Activated naive CD4-positive, alpha-beta T cell treated with anti-CD3 and anti-CD28 coated beads, Interleukin-2, amount 50 U/mL, for 72 hours (primary cell): Measurements from ENCODE around the gene HTR2A. TPM values are rescaled to one million over a fixed set of nuclear protein-coding genes. Genes with fewer than 3 reads are reported as not detected.

Experiments
- ATAC-seq, 2 donors: fragments of 150-1000 bp; cut with Tn5 transposase; 2 replicates each; pipeline ENCODE4 v1.10.0; 2021; ENCODE audit warnings: mild to moderate bottlenecking in 2 of 2, moderate library complexity in 2 of 2
- DNase-seq, 2 donors: peaks; one replicate each; pipeline ENCODE4 v3.0.0; 2021 to 2022; ENCODE audit warnings: low spot score in 2 of 2
- H3K27ac Mint-ChIP-seq, 2 donors: one replicate each; pipeline ENCODE4 v1.8.0; 2022; ENCODE audit warnings: mild to moderate bottlenecking in 2 of 2, mixed read lengths in 2 of 2
- H3K36me3 Mint-ChIP-seq, 2 donors: one replicate each; pipeline ENCODE4 v1.8.0; 2022; ENCODE audit warnings: mixed read lengths in 2 of 2
- H3K9me3 Mint-ChIP-seq, 2 donors: one replicate each; pipeline ENCODE4 v1.8.0; 2022; ENCODE audit warnings: mixed read lengths in 2 of 2
- total RNA-seq, 2 donors: library from RNA; stranded (reverse); gene quantifications; one replicate each; pipeline ENCODE4 v1.2.3, GENCODE V29; 2022

Gene HTR2A
- total RNA-seq, 2 donors from 2014 or later, result not detected

GRCh38 chr13:46893221-46893740 is 3.6 kb downstream of the HTR2A start:
- DNase-seq, result no peak
- Mint-ChIP-seq H3K36me3 (no peaks in the 10 kb centered on the region), H3K27ac (no peak overlapping the region), H3K9me3 (no peaks in the 10 kb centered on the region)
- ATAC-seq, result no peak

GRCh38 chr13:46885018-46885417 is 11.8 kb downstream of the HTR2A start:
- peaks cover 0 to 6% of the 10 kb centered on the region in 2 donors for H3K9me3 Mint-ChIP-seq
- ATAC-seq, result no peak
- H3K36me3 Mint-ChIP-seq, result peaks cover 0 to 4% of the 10 kb centered on the region in 2 donors
- DNase-seq, result no peak
- H3K27ac Mint-ChIP-seq, result no peak overlapping the region

DNA sequence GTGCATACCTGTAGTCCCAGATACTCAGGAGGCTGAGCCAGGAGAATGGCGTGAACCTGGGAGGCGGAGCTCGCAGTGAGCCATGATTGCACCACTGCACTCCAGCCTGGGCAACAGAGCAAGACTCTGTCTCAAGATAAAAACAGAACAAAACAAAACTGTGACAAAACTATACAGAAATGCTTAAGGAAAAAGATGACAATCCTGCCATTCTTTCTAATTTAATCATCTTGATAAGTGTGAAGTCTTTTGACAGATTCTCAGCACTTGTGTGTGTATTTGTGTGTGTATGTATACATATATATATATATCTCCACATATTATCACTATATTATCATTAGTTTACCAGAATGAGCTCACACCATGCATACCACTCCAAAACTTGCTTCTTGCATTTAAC is 12.3 kb downstream of the HTR2A start:
- Mint-ChIP-seq H3K9me3 (peaks cover 0 to 6% of the 10 kb centered on the region in 2 donors), H3K27ac (no peak overlapping the region), H3K36me3 (peaks cover 0 to 4% of the 10 kb centered on the region in 2 donors)
- ATAC-seq (no peak), DNase-seq (no peak)

- DNase-seq (no peak), ATAC-seq (no peak)
- Mint-ChIP-seq H3K27ac (no peak overlapping the region), H3K36me3 (no peaks in the 10 kb centered on the region), H3K9me3 (no peaks in the 10 kb centered on the region)
Observed at GRCh38 chr13:46881621-46882020, 15.2 kb downstream of the HTR2A start.

GRCh38 chr13:46874006-46874405 is 22.8 kb downstream of the HTR2A start:
- Mint-ChIP-seq H3K9me3 (no peaks in the 10 kb centered on the region), H3K27ac (no peak overlapping the region), H3K36me3 (no peaks in the 10 kb centered on the region)
- no peak for ATAC-seq
- DNase-seq, result no peak

- H3K36me3 Mint-ChIP-seq, result no peaks in the 10 kb centered on the region
- no peak for ATAC-seq
- no peak for DNase-seq
- no peak overlapping the region for H3K27ac Mint-ChIP-seq
- H3K9me3 Mint-ChIP-seq, result no peaks in the 10 kb centered on the region
Observed at GRCh38 chr13:46871557-46871956, 25.3 kb downstream of the HTR2A start.

- Mint-ChIP-seq H3K36me3 (no peaks in the 10 kb centered on the region), H3K9me3 (no peaks in the 10 kb centered on the region), H3K27ac (no peak overlapping the region)
- DNase-seq (no peak), ATAC-seq (no peak)
Observed at GRCh38 chr13:46868091-46868490, 28.8 kb downstream of the HTR2A start.

DNA sequence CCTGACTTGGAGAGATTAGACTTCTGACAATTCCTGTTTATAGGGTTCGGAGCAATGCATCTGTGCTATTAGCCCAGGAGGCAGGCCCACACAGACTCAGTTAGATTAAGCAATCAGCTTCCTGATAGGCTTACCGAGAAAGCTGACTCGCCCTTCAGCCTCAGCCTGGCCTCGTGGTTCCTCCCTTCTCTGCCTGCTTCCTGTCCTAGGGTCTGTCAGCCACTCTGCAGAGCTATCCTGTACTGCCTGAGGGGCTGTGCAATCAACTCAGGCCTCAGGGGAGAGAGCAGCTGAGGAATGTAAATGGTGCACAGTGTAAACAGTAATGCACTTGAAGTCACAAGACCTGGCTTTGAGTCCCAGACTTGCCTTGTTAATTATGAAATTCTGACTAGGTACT is 30.7 kb downstream of the HTR2A start:
- Mint-ChIP-seq H3K36me3 (no peaks in the 10 kb centered on the region), H3K9me3 (no peaks in the 10 kb centered on the region), H3K27ac (no peak overlapping the region)
- DNase-seq (no peak), ATAC-seq (no peak)

GRCh38 chr13:46864941-46865340 is 31.9 kb downstream of the HTR2A start:
- DNase-seq (no peak), ATAC-seq (no peak)
- Mint-ChIP-seq H3K9me3 (no peaks in the 10 kb centered on the region), H3K27ac (no peak overlapping the region), H3K36me3 (no peaks in the 10 kb centered on the region)

- ATAC-seq (no peak), DNase-seq (no peak)
- Mint-ChIP-seq H3K36me3 (no peaks in the 10 kb centered on the region), H3K9me3 (no peaks in the 10 kb centered on the region), H3K27ac (no peak overlapping the region)
Observed at GRCh38 chr13:46861959-46862358, 34.9 kb downstream of the HTR2A start.

GRCh38 chr13:46860722-46861121 is 36.1 kb downstream of the HTR2A start:
- ATAC-seq, result no peak
- Mint-ChIP-seq H3K36me3 (no peaks in the 10 kb centered on the region), H3K9me3 (no peaks in the 10 kb centered on the region), H3K27ac (no peak overlapping the region)
- DNase-seq, result no peak

DNA sequence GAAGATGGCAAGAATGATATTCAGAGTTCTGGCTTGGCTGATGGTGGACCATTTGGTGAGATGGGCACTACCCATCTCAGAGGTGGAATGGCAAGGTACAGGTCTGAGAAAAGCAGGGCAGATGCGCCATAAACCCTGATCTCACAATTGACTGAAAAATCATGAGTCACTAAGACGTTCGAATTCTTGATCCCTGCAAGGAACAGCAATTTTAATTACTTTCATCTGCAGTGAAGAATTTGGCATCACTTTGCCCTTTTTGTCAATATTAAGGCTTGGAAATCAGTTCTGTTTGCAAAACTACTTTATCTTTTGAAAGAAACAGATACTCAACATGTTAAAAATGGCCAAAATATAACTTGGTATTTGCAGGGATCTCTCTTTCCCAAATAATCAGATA is 38.1 kb downstream of the HTR2A start:
- no peak for DNase-seq
- Mint-ChIP-seq H3K36me3 (no peaks in the 10 kb centered on the region), H3K9me3 (no peaks in the 10 kb centered on the region), H3K27ac (no peak overlapping the region)
- ATAC-seq, result no peak

DNA sequence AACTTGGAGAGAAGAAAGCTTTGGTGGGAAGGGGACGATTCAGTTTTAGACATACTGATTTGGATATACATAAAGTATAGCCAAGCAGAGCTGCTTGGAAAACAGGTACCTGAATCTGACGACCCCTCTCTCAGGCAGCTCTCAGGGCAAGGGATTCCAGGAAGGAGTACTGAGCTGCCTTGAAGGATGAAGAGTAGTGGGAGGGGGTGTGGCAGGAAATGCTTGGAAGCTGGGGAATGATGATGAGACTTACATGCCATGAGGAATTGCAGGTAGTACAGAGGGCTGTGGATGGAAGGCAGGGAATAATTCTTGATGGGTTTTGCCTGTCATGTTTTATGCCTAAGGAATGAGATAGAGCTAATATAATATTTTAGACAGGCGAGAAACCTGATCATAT is 38.7 kb downstream of the HTR2A start:
- Mint-ChIP-seq H3K9me3 (no peaks in the 10 kb centered on the region), H3K36me3 (no peaks in the 10 kb centered on the region), H3K27ac (no peak overlapping the region)
- no peak for DNase-seq
- no peak for ATAC-seq

DNA sequence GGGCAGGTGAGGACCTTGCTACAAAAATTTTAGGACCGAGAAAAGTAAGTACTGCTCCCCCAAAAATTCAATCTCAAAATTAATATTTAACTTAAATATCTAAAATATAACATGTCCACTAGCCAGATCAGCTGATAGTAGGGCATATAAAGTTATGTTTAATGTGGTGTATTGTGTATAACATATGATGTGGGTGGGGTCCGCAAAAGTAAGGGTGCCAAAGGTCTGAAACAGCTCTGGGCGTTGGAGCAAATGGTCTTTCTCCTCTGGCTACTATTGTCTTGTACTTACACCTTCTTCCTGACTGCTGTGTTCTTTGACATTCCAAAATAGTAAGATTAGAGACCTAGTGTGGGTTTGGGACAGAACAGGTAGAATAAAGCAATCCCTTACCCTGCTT is 41.2 kb downstream of the HTR2A start:
- no peak for DNase-seq
- no peaks in the 10 kb centered on the region for H3K36me3 Mint-ChIP-seq
- no peak overlapping the region for H3K27ac Mint-ChIP-seq
- no peak for ATAC-seq
- H3K9me3 Mint-ChIP-seq, result no peaks in the 10 kb centered on the region

DNA sequence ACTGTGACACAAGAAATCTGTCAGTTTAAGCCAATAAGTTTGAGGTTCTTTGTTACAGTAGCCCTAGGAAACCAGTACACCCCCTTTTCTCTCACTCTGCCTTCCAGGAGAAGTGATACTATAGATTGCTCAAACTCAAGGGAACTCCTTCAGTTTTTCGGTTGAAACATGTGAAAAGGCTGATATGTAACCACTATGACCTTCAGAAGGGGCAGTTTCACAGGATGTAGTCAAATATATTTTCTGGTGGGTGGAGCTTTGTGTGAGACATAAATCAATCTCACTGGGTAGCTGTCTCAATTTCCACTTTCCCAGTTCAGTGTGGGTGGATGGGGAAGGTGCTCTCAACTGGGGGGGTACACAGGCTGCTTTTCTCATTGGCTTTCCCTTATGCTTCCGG is 41.7 kb downstream of the HTR2A start:
- Mint-ChIP-seq H3K36me3 (no peaks in the 10 kb centered on the region), H3K27ac (no peak overlapping the region), H3K9me3 (no peaks in the 10 kb centered on the region)
- ATAC-seq, result no peak
- DNase-seq, result no peak

GRCh38 chr13:46852168-46852567 is 44.7 kb downstream of the HTR2A start:
- Mint-ChIP-seq H3K27ac (no peak overlapping the region), H3K36me3 (no peaks in the 10 kb centered on the region), H3K9me3 (no peaks in the 10 kb centered on the region)
- ATAC-seq, result no peak
- DNase-seq, result no peak

DNA sequence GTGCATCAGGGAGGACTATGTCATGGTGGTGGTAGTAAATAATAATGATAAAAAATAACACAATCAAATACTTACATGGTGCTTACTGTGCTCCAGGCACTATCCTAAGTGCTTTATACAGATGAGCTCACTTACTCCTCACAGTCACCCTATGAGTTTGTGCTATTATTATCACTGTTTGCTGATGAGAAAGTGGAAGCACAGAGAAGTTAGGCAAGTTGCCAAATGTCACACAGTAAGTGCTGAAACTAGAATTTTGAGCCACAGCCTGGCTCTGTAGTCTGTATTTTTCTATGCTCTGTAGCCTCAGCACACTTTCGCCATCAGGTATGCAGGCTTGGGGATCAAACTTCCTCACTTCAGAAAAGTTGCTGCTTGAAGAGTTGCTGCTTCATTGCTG is 46.6 kb downstream of the HTR2A start:
- H3K27ac Mint-ChIP-seq, result no peak overlapping the region
- ATAC-seq, result no peak
- H3K36me3 Mint-ChIP-seq, result no peaks in the 10 kb centered on the region
- H3K9me3 Mint-ChIP-seq, result no peaks in the 10 kb centered on the region
- DNase-seq, result no peak

- Mint-ChIP-seq H3K9me3 (no peaks in the 10 kb centered on the region), H3K27ac (no peak overlapping the region), H3K36me3 (no peaks in the 10 kb centered on the region)
- DNase-seq (no peak), ATAC-seq (no peak)
Observed at GRCh38 chr13:46846726-46847125, 50.1 kb downstream of the HTR2A start.

DNA sequence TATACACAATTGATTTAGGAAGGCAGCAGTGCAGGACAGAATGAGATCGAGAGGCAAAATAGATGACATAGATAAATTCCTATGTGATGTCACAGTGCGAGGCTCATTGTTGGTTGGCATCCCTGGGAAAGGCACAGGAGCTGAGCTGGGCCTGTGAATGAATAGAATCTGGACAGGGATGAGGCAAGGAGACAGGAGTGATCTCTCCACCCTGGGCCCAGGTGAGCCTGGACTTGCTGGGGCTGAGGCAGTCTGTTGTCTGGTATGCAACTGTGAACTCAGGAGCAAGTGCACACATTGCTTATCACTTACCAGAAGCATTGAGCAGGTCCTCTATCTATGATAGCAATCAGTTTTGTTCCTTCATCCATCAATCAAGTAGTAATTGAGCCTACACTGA is 51.7 kb downstream of the HTR2A start:
- H3K36me3 Mint-ChIP-seq, result no peaks in the 10 kb centered on the region
- no peak overlapping the region for H3K27ac Mint-ChIP-seq
- ATAC-seq (no peak), DNase-seq (no peak)
- no peaks in the 10 kb centered on the region for H3K9me3 Mint-ChIP-seq
